Heart left ventricle (tissue), 16 donors: Measurements from ENCODE around the gene PFN4. TPM values are rescaled to one million over a fixed set of nuclear protein-coding genes. Genes with fewer than 3 reads are reported as not detected.

ENCODE experiments used
- ATAC-seq, 4 donors: fragments of 200-7000 bp; cut with Tn5 transposase; one replicate each; pipeline ENCODE4 v1.9.1; 2020 to 2022; ENCODE audit warnings: moderate library complexity in 4 of 4, mild to moderate bottlenecking in 3 of 4, moderate number of reproducible peaks in 1 of 4
- DNase-seq, 5 donors: peaks; one replicate each; pipeline ENCODE4 v3.0.0-alpha.2; 2020
- H3K27ac ChIP-seq, 12 donors: fragments of 200-600 bp; sonication (generic) in 4 of 12; one replicate each; pipeline versions ENCODE4 v1.5.0 to v1.8.0; 2016 to 2022; ENCODE audit warnings: mild to moderate bottlenecking in 2 of 12
- H3K27me3 ChIP-seq, 9 donors: fragments of 200-600 bp; sonication (generic) in 2 of 9; one replicate each; pipeline versions ENCODE4 v1.5.1 to v1.8.0; 2016 to 2022; ENCODE audit warnings: mild to moderate bottlenecking in 3 of 9
- H3K36me3 ChIP-seq, 9 donors: fragments of 200-600 bp; sonication (generic) in 2 of 9; one replicate each; pipeline versions ENCODE4 v1.5.0 to v1.8.0; 2018 to 2022; ENCODE audit warnings: mild to moderate bottlenecking in 2 of 9
- H3K4me1 ChIP-seq, 12 donors: fragments of 200-600 bp; sonication (generic) in 4 of 12; one replicate each; pipeline versions ENCODE4 v1.5.0 to v1.8.0; 2016 to 2022; ENCODE audit warnings: mild to moderate bottlenecking in 3 of 12
- H3K4me3 ChIP-seq, 12 donors: fragments of 200-600 bp; sonication (generic) in 4 of 12; one replicate each; pipeline versions ENCODE4 v1.5.0 to v1.8.0; 2017 to 2022; ENCODE audit warnings: mild to moderate bottlenecking in 9 of 12, moderate library complexity in 4 of 12
- H3K9me3 ChIP-seq, 12 donors: fragments of 200-600 bp; sonication (generic) in 4 of 12; one replicate each; pipeline versions ENCODE4 v1.5.0 to v1.8.0; 2016 to 2022; ENCODE audit warnings: mild to moderate bottlenecking in 1 of 12
- CTCF ChIP-seq, 12 donors: fragments of 200-600 bp; sonication (generic) in 4 of 12; IDR thresholded peaks; one replicate each; pipeline versions ENCODE4 v1.5.0 to v1.8.0; 2018 to 2022; ENCODE audit warnings: antibody characterized with exemption in 12 of 12, mild to moderate bottlenecking in 5 of 12
- POLR2A ChIP-seq, 2 donors: fragments of 450-650 bp; IDR thresholded peaks; one replicate each; pipeline ENCODE4 v1.6.1; 2017; ENCODE audit warnings: antibody characterized with exemption in 2 of 2, mild to moderate bottlenecking in 2 of 2, moderate library complexity in 2 of 2
- WGBS, 4 donors: extraction: QIAGEN DNeasy Blood & Tissue Kit in 2 of 4; methylation state at CpG; one replicate each; pipeline versions ENCODE4 v1.1.5 to v1.1.7; 2013 to 2018; 5-methylcytosine and 5-hydroxymethylcytosine counted together
- intact Hi-C, 10 donors: fragments of 100-400 bp; cut with DNase I; formaldehyde crosslinking; loops; one replicate each; pipeline versions ENCODE4 v1.11.1 to v1.14.2; 2022
- polyA plus RNA-seq, 2 donors: library from polyadenylated mRNA; stranded (reverse); fragments of 200-250 nt; gene quantifications; one replicate each; pipeline ENCODE4 v1.2.3, GENCODE V29; 2013
- total RNA-seq, 9 donors: library from RNA; depleted of rRNA in 2 of 9; stranded (reverse); fragments of >200 nt in 2 of 9; fragmentation: NEBNext Ultra II Directional in 3 of 9; extraction: Animal tissue kit (Norgen Biotek cat#: 25700) in 3 of 9; gene quantifications; one replicate each; pipeline versions ENCODE4 v1.1.0 to v1.2.4, GENCODE V29; 2016 to 2023
- donor health status: ischemic (EF 13 %, LVEDD 7.1; RV severe dilation, severe dysfunction).
- donor health status: healthy with polysubstance abuse.
- donor health status: DM: no; HTN: yes; CAD: no.
- donor health status: DM: no; HTN: no; CAD: no.
- donor health status: ischemic (EF 25% LVEDD 6.9; RV normal size, moderate dysfunction).
- donor health status: ischemic (EF 25% LVEDD 5.7; RV mildly dilated, moderate dysfunction).
- donor health status: healthy.
- donor health status: DM: yes; HTN: yes; CAD: no.
- donor health status: ischemic (EF 35%, LVEDD 5.7; RV mildly dilated, moderate dysfunction).
- donor health status: nonischemic (EF 11% LVEDD 7.7; RV severe dilation, severe dysfunction).
- donor health status: DM: yes; HTN: yes; CAD: no.
- donor health status: PGD.
- donor health status: ischemic (EF 29% LVEDD 5.4; RV normal size, mild dysfunction).
- donor health status: nonischemic (EF 23%, LVEDD 6.1; RV moderate dilation, normal function).

Gene PFN4
- total and polyA plus RNA-seq, 11 donors: 0.14 to 2.1 (median 0.59) TPM; not detected in 4

GRCh38 chr2:24073816-24074215 lies 49.3 kb downstream of the PFN4 start:
- H3K27ac ChIP-seq: no peak overlapping the region
- no peak overlapping the region for H3K4me3 ChIP-seq
- TF ChIP-seq CTCF (IDR thresholded peaks at IDR 0.05) (no peak), POLR2A (IDR thresholded peaks at IDR 0.05) (no peak)
- no peaks in the 10 kb centered on the region for H3K9me3 ChIP-seq
- ATAC-seq (no peak), DNase-seq (no peak)
- H3K27me3 ChIP-seq: no peaks in the 10 kb centered on the region
- peaks cover 0 to 59% (median 47%) of the 10 kb centered on the region in 9 donors for H3K36me3 ChIP-seq
- peaks cover 0 to 28% (median 15%) of the 10 kb centered on the region in 12 donors for H3K4me1 ChIP-seq
- WGBS, 4 donors: 91 to 96% (median 93%) methylated on average over 6 of the region's 6 CpGs
- intact Hi-C loops: loop anchor here in 3 of 10 donors (10.0 kb wide), 2 partner anchors 149 to 249 kb away; partner anchors contain the start of gene ATAD2B (in 2 of the 3)

GRCh38 chr2:24072259-24072658 lies 50.9 kb downstream of the PFN4 start:
- intact Hi-C loops: loop anchor here in 3 of 10 donors (10.0 kb wide), 2 partner anchors 147 to 247 kb away; partner anchors contain the start of gene ATAD2B (in 2 of the 3)
- Histone ChIP-seq H3K27ac (no peak overlapping the region), H3K4me3 (no peak overlapping the region), H3K36me3 (peaks cover 0 to 75% (median 61%) of the 10 kb centered on the region in 9 donors), H3K9me3 (no peaks in the 10 kb centered on the region), H3K4me1 (peaks cover 0 to 20% (median 11%) of the 10 kb centered on the region in 12 donors), H3K27me3 (no peaks in the 10 kb centered on the region)
- ATAC-seq (no peak), DNase-seq (no peak)
- WGBS, 4 donors: 86 to 95% (median 94%) methylated on average over 4 of the region's 4 CpGs
- no peak for TF ChIP-seq CTCF (IDR thresholded peaks at IDR 0.05)
- no peak for TF ChIP-seq POLR2A (IDR thresholded peaks at IDR 0.05)

- Histone ChIP-seq H3K4me3 (no peak overlapping the region), H3K27me3 (no peaks in the 10 kb centered on the region), H3K36me3 (peaks cover 0 to 56% (median 52%) of the 10 kb centered on the region in 9 donors), H3K27ac (no peak overlapping the region), H3K9me3 (no peaks in the 10 kb centered on the region), H3K4me1 (no peaks in the 10 kb centered on the region)
- ATAC-seq: no peak
- 77 to 96% (median 86%) methylated on average over 2 of the region's 2 CpGs for WGBS, 4 donors
- DNase-seq: no peak
- TF ChIP-seq POLR2A (IDR thresholded peaks at IDR 0.05) (no peak), CTCF (IDR thresholded peaks at IDR 0.05) (no peak)
- intact Hi-C loops: no loop called here
Observed at GRCh38 chr2:24065341-24065740, 57.8 kb downstream of the PFN4 start.

Other genes starting within 250 kb of the PFN4 start
- 10 to 100 TPM in 2 of 9 donors, 1 to 10 TPM in 7; 5.0 to 13.3 (median 8.3) TPM for gene ATAD2B, start 196.2 kb downstream of the PFN4 start, total RNA-seq
- 1 to 10 TPM; 2.8 to 3.4 TPM for gene ATAD2B, start 196.2 kb downstream of the PFN4 start, polyA plus RNA-seq
- 10 to 100 TPM; 15.8 to 24.0 (median 19.6) TPM for gene UBXN2A, start 182.9 kb downstream of the PFN4 start, total RNA-seq
- gene UBXN2A, start 182.9 kb downstream of the PFN4 start, polyA plus RNA-seq: 10 to 100 TPM in 1 of 2 donors, 1 to 10 TPM in 1; 9.6 to 12.7 TPM
- gene MFSD2B, start 113.2 kb downstream of the PFN4 start, total RNA-seq: under 1 TPM in 2 of 9 donors, not detected in 7; 0.09 to 0.19 TPM
- gene MFSD2B, start 113.2 kb downstream of the PFN4 start, polyA plus RNA-seq: under 1 TPM in 1 of 2 donors, not detected in 1; 0.01 TPM
- 1 to 10 TPM; 4.9 to 9.8 (median 6.1) TPM for gene WDCP, start 75.9 kb downstream of the PFN4 start, total RNA-seq
- gene WDCP, start 75.9 kb downstream of the PFN4 start, polyA plus RNA-seq: 1 to 10 TPM; 1.9 to 4.8 TPM
- gene FKBP1B, start 73.6 kb downstream of the PFN4 start, total RNA-seq: 1 to 10 TPM; 1.4 to 7.6 (median 2.6) TPM
- gene FKBP1B, start 73.6 kb downstream of the PFN4 start, polyA plus RNA-seq: 1 to 10 TPM; 1.9 to 4.7 TPM
- 10 to 100 TPM; 49.7 to 89.6 (median 58.4) TPM for gene SF3B6, start 47.0 kb downstream of the PFN4 start, total RNA-seq
- gene SF3B6, start 47.0 kb downstream of the PFN4 start, polyA plus RNA-seq: 100 to 1,000 TPM in 1 of 2 donors, 10 to 100 TPM in 1; 37.4 to 121 TPM
- gene TP53I3, start 38.5 kb downstream of the PFN4 start, total RNA-seq: 10 to 100 TPM in 4 of 9 donors, 1 to 10 TPM in 5; 4.7 to 21.8 (median 9.6) TPM
- gene TP53I3, start 38.5 kb downstream of the PFN4 start, polyA plus RNA-seq: 10 to 100 TPM; 15.4 to 23.3 TPM
- 10 to 100 TPM; 11.1 to 36.9 (median 21.2) TPM for gene FAM228B, start 135 bp upstream of the PFN4 start, total RNA-seq
- gene FAM228B, start 135 bp upstream of the PFN4 start, polyA plus RNA-seq: 10 to 100 TPM in 1 of 2 donors, 1 to 10 TPM in 1; 5.4 to 31.9 TPM
- 1 to 10 TPM in 2 of 9 donors, under 1 TPM in 4, not detected in 3; 0.19 to 1.9 (median 0.84) TPM for gene FAM228A, start 51.7 kb upstream of the PFN4 start, total RNA-seq
- gene FAM228A, start 51.7 kb upstream of the PFN4 start, polyA plus RNA-seq: under 1 TPM; 0.29 to 0.50 TPM
- 10 to 100 TPM; 30.6 to 55.0 (median 40.0) TPM for gene ITSN2, start 237.2 kb upstream of the PFN4 start, total RNA-seq
- gene ITSN2, start 237.2 kb upstream of the PFN4 start, polyA plus RNA-seq: 10 to 100 TPM; 19.3 to 30.6 TPM